Measurements from ENCODE around the gene ABL1.

The ABL1 gene

GRCh38 chr9:130845254-130845653 is 10.2 kb downstream of the ABL1 start:
- Histone ChIP-seq H3K4me1 (ENCODE audit: insufficient read depth, low read length, severe bottlenecking) (no peaks in the 10 kb centered on the region), H3K9me3 (ENCODE audit: low read length) (no peaks in the 10 kb centered on the region), H3K36me3 (ENCODE audit: insufficient read depth, low read length) (no peaks in the 10 kb centered on the region), H3K9ac (ENCODE audit: low read length) (no peak overlapping the region), H3K4me3 (ENCODE audit: low read depth, low read length, poor library complexity, severe bottlenecking) (no peak overlapping the region), H3K4me2 (ENCODE audit: low read length) (no peak overlapping the region), H3K27me3 (ENCODE audit: insufficient read depth, low read length) (no peaks in the 10 kb centered on the region), H2AFZ (ENCODE audit: low read length) (no peak overlapping the region), H4K20me1 (ENCODE audit: insufficient read depth, low read length) (no peaks in the 10 kb centered on the region), H3K9me2 (ENCODE audit: low read depth, low read length) (no peaks in the 10 kb centered on the region), H3K27ac (ENCODE audit: low read depth, low read length, poor library complexity, severe bottlenecking) (no peak overlapping the region), H3F3A (ENCODE audit: insufficient read depth, low read length) (no peaks in the 10 kb centered on the region), H3K79me2 (ENCODE audit: insufficient read depth, low read length) (no peaks in the 10 kb centered on the region)
- no peak for TF ChIP-seq EZH2 (IDR thresholded peaks at IDR 0.05; ENCODE audit: borderline replicate concordance, low read length)
- TF ChIP-seq, protein P1, sequence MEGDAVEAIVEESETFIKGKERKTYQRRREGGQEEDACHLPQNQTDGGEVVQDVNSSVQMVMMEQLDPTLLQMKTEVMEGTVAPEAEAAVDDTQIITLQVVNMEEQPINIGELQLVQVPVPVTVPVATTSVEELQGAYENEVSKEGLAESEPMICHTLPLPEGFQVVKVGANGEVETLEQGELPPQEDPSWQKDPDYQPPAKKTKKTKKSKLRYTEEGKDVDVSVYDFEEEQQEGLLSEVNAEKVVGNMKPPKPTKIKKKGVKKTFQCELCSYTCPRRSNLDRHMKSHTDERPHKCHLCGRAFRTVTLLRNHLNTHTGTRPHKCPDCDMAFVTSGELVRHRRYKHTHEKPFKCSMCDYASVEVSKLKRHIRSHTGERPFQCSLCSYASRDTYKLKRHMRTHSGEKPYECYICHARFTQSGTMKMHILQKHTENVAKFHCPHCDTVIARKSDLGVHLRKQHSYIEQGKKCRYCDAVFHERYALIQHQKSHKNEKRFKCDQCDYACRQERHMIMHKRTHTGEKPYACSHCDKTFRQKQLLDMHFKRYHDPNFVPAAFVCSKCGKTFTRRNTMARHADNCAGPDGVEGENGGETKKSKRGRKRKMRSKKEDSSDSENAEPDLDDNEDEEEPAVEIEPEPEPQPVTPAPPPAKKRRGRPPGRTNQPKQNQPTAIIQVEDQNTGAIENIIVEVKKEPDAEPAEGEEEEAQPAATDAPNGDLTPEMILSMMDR (IDR thresholded peaks at IDR 0.05; ENCODE audit: low read length), result no peak

GRCh38 chr9:130845901-130846481 is 10.9 kb downstream of the ABL1 start:
- H3K4me3 ChIP-seq (ENCODE audit: low read depth, low read length, poor library complexity, severe bottlenecking), result no peak overlapping the region

GRCh38 chr9:130846487-130847305 is 11.6 kb downstream of the ABL1 start:
- H3K27ac ChIP-seq (ENCODE audit: low read depth, low read length, poor library complexity, severe bottlenecking), result no peak overlapping the region
- no peaks in the 10 kb centered on the region for H3K27me3 ChIP-seq (ENCODE audit: insufficient read depth, low read length)
- no peak for TF ChIP-seq EZH2 (IDR thresholded peaks at IDR 0.05; ENCODE audit: borderline replicate concordance, low read length)
- TF ChIP-seq, protein P1 (IDR thresholded peaks at IDR 0.05; ENCODE audit: low read length), result no peak
- no peaks in the 10 kb centered on the region for H3K79me2 ChIP-seq (ENCODE audit: insufficient read depth, low read length)
- no peak overlapping the region for H3K4me3 ChIP-seq (ENCODE audit: low read depth, low read length, poor library complexity, severe bottlenecking)
- no peaks in the 10 kb centered on the region for H3K9me2 ChIP-seq (ENCODE audit: low read depth, low read length)
- no peaks in the 10 kb centered on the region for H3K36me3 ChIP-seq (ENCODE audit: insufficient read depth, low read length)
- no peaks in the 10 kb centered on the region for H3K9me3 ChIP-seq (ENCODE audit: low read length)
- no peak overlapping the region for H3K9ac ChIP-seq (ENCODE audit: low read length)
- H4K20me1 ChIP-seq (ENCODE audit: insufficient read depth, low read length), result no peaks in the 10 kb centered on the region
- H3F3A ChIP-seq (ENCODE audit: insufficient read depth, low read length), result no peaks in the 10 kb centered on the region
- H3K4me1 ChIP-seq (ENCODE audit: insufficient read depth, low read length, severe bottlenecking), result no peaks in the 10 kb centered on the region
- H2AFZ ChIP-seq (ENCODE audit: low read length), result no peak overlapping the region
- no peak overlapping the region for H3K4me2 ChIP-seq (ENCODE audit: low read length)

More at GRCh38 chr9:130845901-130846481, 10.9 kb downstream of the ABL1 start:
- Histone ChIP-seq H2AFZ (ENCODE audit: low read length) (no peak overlapping the region), H3K9me3 (ENCODE audit: low read length) (no peaks in the 10 kb centered on the region), H3K9me2 (ENCODE audit: low read depth, low read length) (no peaks in the 10 kb centered on the region), H3K4me2 (ENCODE audit: low read length) (no peak overlapping the region), H3K36me3 (ENCODE audit: insufficient read depth, low read length) (no peaks in the 10 kb centered on the region), H3K9ac (ENCODE audit: low read length) (no peak overlapping the region), H3K27me3 (ENCODE audit: insufficient read depth, low read length) (no peaks in the 10 kb centered on the region), H4K20me1 (ENCODE audit: insufficient read depth, low read length) (no peaks in the 10 kb centered on the region), H3K4me1 (ENCODE audit: insufficient read depth, low read length, severe bottlenecking) (no peaks in the 10 kb centered on the region), H3K79me2 (ENCODE audit: insufficient read depth, low read length) (no peaks in the 10 kb centered on the region), H3F3A (ENCODE audit: insufficient read depth, low read length) (no peaks in the 10 kb centered on the region), H3K27ac (ENCODE audit: low read depth, low read length, poor library complexity, severe bottlenecking) (no peak overlapping the region)
- no peak for TF ChIP-seq EZH2 (IDR thresholded peaks at IDR 0.05; ENCODE audit: borderline replicate concordance, low read length)
- TF ChIP-seq, protein P1 (IDR thresholded peaks at IDR 0.05; ENCODE audit: low read length), result no peak

All from OCI-LY1 (cell line).